ENCODE data around the gene CLIC4.
"Not testable (repeated sequence)": the region's sequence is repeated elsewhere in the genome, so short reads cannot be mapped to it uniquely, and the experiment has no call there.

Gene CLIC4

GRCh38 chr1:24748191-24749121 is 3.2 kb downstream of the CLIC4 start:
- DNase-seq: no peak

DNA sequence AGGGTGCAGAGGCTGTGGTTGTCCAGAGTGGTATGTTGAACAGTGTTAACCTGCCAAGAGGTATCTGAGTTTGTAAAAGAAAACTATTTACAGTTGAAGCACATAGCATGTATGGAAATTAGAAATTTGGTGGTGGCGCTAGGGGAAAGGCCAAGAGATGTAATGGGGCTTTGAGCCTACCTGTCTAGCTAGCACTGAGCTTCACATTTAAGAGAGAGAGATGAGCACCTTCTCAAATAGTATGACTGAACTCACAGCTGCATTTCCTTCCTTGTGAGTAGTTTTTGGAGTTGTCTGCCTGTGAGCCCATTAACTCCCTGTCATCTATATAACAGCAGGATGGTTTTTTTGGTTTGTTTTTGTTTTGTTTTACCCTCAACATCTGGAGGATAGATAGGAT is 4.0 kb downstream of the CLIC4 start:
- DNase-seq: no peak

- no peak for DNase-seq
Measured at GRCh38 chr1:24749886-24750285, 4.6 kb downstream of the CLIC4 start.

- no peak for DNase-seq
Measured at GRCh38 chr1:24751833-24752232, 6.6 kb downstream of the CLIC4 start.

DNA sequence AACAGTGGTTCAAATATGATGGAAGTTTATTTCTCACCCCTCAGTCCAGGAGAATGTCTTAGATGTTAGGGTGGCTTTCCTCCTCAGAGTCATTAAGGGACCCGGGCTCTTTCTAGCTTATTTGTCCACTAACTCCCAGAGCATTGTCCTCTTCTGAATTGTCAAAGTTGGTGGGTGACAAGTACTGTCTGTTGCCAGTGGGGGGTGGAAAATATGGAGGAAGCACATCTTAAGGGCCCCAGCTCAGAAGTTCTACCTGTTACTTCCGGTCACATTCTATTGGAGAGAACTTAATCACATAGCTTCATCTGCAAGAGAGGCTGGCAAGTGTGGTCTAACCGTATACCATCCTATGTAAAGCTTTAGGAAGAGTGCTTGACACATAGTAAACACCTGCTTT is 7.1 kb downstream of the CLIC4 start:
- DNase-seq: no peak

GRCh38 chr1:24754229-24754628 is 9.0 kb downstream of the CLIC4 start:
- DNase-seq: no peak

DNA sequence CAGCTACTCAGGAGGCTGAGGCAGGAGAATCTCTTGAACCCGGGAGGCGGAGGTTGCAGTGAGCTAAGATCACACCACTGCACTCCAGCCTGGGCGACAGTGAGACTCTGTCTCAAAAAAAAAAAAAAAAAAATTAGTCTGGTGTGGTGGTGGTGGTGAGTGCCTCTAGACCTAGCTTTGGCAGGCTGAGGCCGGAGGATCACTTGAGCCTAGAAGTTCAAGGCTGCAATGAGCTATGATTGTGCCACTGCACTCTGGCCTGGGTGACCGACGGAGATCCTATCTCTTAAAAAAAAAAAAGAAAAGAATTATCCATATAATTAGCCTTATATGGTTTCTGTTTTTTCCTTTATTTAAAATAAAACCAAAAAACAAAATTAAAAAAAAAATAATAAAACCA is 10.1 kb downstream of the CLIC4 start:
- DNase-seq: not testable (repeated sequence)

GRCh38 chr1:24756395-24756794 is 11.1 kb downstream of the CLIC4 start:
- no peak for DNase-seq

DNA sequence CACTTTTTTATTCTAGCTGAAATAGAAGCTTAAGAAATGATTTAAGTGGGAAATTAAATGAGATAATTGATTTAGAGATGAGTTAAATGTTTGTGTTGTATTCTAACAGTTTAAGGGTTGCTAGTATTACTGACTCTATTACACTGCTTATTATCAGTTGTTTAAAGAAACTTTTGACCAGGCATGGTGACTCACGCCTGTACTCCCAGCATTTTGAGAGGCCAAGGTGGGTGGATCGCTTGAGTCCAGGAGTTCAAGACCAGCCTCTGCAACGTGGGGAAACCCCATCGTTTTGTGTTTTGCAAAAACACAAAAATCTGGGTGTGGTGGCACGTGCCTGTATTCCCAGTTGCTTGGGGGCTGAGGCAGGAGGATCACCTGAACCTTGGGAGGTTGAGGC is 14.2 kb downstream of the CLIC4 start:
- DNase-seq: no peak

DNA sequence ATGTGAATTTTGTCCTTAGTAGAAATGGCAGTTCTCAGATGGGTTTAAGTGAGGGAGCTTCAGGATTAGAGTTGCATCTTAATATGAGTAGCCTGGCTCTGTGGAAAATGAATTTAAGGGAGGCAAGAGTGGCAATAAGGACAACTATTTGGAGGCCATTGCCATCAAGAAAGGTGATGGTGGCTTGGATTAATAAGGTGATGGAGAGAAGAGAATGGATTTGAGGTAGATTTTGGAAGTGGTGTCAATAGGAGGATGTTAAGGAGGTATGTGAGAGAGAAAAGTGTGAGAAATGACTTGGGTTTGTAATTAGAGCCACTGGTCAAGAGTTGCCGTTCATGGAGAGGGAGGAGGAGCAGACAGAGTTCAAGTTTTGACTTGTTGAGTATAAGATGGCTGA is 16.3 kb downstream of the CLIC4 start:
- no peak for DNase-seq

- DNase-seq: no peak
Measured at GRCh38 chr1:24762133-24762676, 17.0 kb downstream of the CLIC4 start.

DNA sequence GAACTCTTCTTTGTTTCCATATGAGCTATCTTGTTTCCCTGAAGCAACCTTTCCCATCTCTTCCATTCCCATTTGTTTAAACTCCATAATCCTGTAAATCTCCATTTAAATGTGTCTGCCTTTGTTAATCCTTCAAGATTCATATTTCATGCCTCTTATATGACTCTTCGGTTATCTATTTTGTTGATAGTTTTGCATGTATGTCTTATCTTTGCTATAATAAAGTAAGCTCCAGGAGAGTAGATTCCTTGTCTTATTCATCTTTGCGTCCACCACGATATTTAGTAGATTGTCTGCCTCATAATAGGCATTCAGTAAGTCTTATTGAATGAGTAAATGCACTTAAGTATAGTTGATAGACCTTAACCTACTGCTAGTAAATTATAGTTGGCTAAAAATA is 18.4 kb downstream of the CLIC4 start:
- DNase-seq: no peak

- no peak for DNase-seq
Measured at GRCh38 chr1:24764439-24764838, 19.2 kb downstream of the CLIC4 start.

DNA sequence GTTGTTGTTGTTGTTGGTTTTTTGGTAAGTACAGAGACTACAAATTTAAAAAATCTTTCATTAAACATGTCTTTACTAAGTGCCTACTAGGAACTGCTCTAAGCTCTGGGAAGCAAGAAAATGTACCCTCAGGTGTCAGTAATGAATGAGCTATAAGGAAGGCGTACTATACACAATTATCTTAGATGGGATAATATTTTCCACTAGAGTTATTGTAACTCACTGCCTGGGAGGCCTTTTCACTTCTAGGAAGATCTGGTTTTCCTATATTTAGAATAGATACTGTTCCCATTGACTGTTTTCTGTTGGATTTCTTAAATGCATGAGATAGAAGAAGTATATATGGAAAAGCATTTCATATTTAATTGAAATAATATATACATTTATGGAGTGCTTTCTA is 19.6 kb downstream of the CLIC4 start:
- no peak for DNase-seq

GRCh38 chr1:24765308-24765988 is 20.2 kb downstream of the CLIC4 start:
- no peak for DNase-seq

DNA sequence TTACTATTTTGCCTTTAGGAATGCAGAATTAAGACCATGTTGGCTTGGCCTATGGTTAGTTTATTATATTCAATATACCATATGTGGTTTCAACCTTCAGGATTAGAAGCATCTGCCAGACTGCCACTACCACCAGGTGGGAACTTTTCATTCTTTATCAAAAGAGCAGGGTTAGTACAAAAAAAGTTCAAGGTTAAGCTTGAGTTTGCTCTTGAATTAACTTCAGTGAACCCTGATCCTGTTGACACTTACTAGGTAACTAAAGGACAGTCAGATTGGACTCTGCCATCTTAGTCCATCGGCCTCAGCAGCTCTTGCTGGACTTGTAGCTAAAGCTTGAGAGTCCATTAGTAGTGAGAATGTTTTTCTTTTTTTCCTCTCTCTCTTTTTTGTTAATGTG is 22.1 kb downstream of the CLIC4 start:
- DNase-seq: no peak

GRCh38 chr1:24768873-24769605 is 23.8 kb downstream of the CLIC4 start:
- DNase-seq: no peak

GRCh38 chr1:24769656-24770651 is 24.7 kb downstream of the CLIC4 start:
- DNase-seq: no peak

DNA sequence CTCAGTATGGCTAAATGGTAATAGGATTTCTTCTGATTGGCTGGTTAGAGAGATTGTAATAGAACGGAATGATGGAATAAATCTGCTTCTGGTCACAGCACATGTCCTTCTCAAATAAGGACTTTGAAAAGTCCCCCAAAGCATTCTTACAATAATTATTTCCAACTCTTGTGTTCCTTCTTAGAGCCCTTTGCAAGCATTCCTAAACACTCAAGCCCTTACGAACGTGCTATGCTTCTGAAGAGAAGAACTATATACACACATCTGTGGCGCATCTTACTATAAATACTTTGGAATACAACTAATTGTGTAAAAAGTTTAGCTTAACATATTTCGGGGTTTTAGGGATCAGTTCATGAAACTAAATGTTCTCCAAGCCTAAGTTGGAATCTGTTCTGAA is 25.6 kb downstream of the CLIC4 start:
- no peak for DNase-seq

- DNase-seq: no peak
Measured at GRCh38 chr1:24771574-24771973, 26.3 kb downstream of the CLIC4 start.

DNA sequence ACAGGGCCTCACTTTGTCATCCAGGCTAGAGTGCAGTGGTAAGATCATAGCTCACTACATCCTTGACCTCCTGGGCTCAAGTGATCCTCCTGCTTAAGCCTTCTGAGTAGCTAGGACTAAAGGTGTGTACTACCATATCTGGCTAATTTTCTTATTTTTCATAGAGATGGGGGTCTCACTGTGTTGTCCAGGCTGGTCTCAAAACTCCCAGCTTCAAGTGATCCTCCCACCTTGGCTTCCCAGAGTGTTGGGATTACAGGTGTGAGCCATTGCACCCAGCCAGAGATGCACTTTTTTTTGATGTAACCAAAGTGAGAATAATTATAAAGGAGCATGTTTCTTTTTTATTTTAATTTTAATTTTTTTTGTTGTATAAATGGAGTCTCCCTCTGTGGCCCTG is 28.4 kb downstream of the CLIC4 start:
- DNase-seq: no peak

- no peak for DNase-seq
Measured at GRCh38 chr1:24775348-24775747, 30.1 kb downstream of the CLIC4 start.
